Endothelial cell of umbilical vein (primary cell): ENCODE results near the gene AMIGO3. TPM values are rescaled to one million over a fixed set of nuclear protein-coding genes. Genes with fewer than 3 reads are reported as not detected.
A peak's percentile ranks its signal among the peaks of the same experiment; 100 is the strongest.

Experiments used
- BruUV-seq: library from RNA; stranded (reverse); fragments of 400-500 nt; replicated peaks from 2 replicates; lab custom pipeline; 2021; lab: Mats Ljungman, UMichigan
- CTCF ChIA-PET: fragments of 300-600, 350-600 bp; sonication (Branson Sonifier 250); formaldehyde crosslinking; loops from one replicate; lab custom pipeline; 2021; ENCODE audit warnings: antibody characterized with exemption, inconsistent platforms; lab: Charles Lee
- POLR2A ChIA-PET: fragments of 300-600, 350-600 bp; sonication (Branson Sonifier 250); formaldehyde crosslinking; loops from one replicate; lab custom pipeline; 2021; ENCODE audit warnings: antibody characterized with exemption, inconsistent platforms; lab: Charles Lee
- DNase-seq: peaks from one replicate; pipeline ENCODE4 v3.0.0-alpha.2; 2011; ENCODE audit warnings: low read depth, low spot score
- FAIRE-seq: peaks from 2 replicates; lab custom pipeline; 2011; peaks lifted over from hg19 to GRCh38; lab: Jason Lieb, UNC
- H2AFZ ChIP-seq: 2 replicates; pipeline ENCODE4 v1.6.0; 2012; ENCODE audit warnings: low read depth, low read length, control low read depth, inconsistent platforms
- H3K27ac ChIP-seq: 2 replicates; pipeline ENCODE4 v1.5.1; 2011; ENCODE audit warnings: low read depth, mild to moderate bottlenecking, control low read depth, low read length, moderate library complexity; ENCODE audit not compliant: insufficient read depth
- H3K27me3 ChIP-seq, 2 experiments: 2 replicates each; pipeline versions ENCODE4 v1.6.0 to v1.6.1; 2011; ENCODE audit warnings: low read length in 2 of 2, mixed read lengths in 1 of 2; ENCODE audit not compliant: control insufficient read depth in 2 of 2, insufficient read depth in 2 of 2
- H3K36me3 ChIP-seq, 2 experiments: 2 replicates in 1 of 2; 3 replicates in 1 of 2; pipeline ENCODE4 v1.5.1; 2011; ENCODE audit warnings: low read length in 2 of 2, mild to moderate bottlenecking in 1 of 2, moderate library complexity in 1 of 2; ENCODE audit not compliant: control insufficient read depth in 2 of 2, insufficient read depth in 2 of 2; ENCODE audit errors: extremely low read depth in 1 of 2
- H3K4me1 ChIP-seq: 3 replicates; pipeline ENCODE4 v1.5.1; 2011; ENCODE audit warnings: mild to moderate bottlenecking, low read length; ENCODE audit not compliant: control insufficient read depth, insufficient read depth; ENCODE audit errors: extremely low read depth
- H3K4me2 ChIP-seq: 2 replicates; pipeline ENCODE4 v1.6.1; 2011; ENCODE audit warnings: low read length, control low read depth, mixed read lengths; ENCODE audit not compliant: insufficient read depth
- H3K4me3 ChIP-seq, 3 experiments: fragments of 200-600 bp in 1 of 3; sonication (generic), shearing (Covaris generic) in 1 of 3; replicated peaks in 1 of 3; 2 replicates each; pipeline ENCODE4 v1.5.1; 2011 to 2016; ENCODE audit warnings: control low read depth in 3 of 3, low read length in 3 of 3, mild to moderate bottlenecking in 2 of 3, inconsistent platforms in 1 of 3, low read depth in 1 of 3, moderate library complexity in 1 of 3; ENCODE audit not compliant: insufficient read depth in 1 of 3
- H3K79me2 ChIP-seq: 2 replicates; pipeline ENCODE4 v1.6.0; 2012; ENCODE audit warnings: low read length, inconsistent platforms; ENCODE audit not compliant: control insufficient read depth, insufficient read depth
- H3K9ac ChIP-seq: replicated peaks from 2 replicates; pipeline ENCODE3; 2011; ENCODE audit warnings: low read length, control low read depth; ENCODE audit not compliant: insufficient read depth; ENCODE audit errors: extremely low read depth
- H3K9me1 ChIP-seq: replicated peaks from 3 replicates; pipeline ENCODE4 v1.6.0; 2011; ENCODE audit warnings: mild to moderate bottlenecking, low read length; ENCODE audit not compliant: control insufficient read depth, insufficient read depth; ENCODE audit errors: extremely low read depth
- H3K9me3 ChIP-seq: replicated peaks from 2 replicates; pipeline ENCODE4 v1.5.1; 2012; ENCODE audit warnings: low read length, inconsistent platforms; ENCODE audit not compliant: control insufficient read depth, insufficient read depth
- H4K20me1 ChIP-seq: replicated peaks from 2 replicates; pipeline ENCODE3; 2011; ENCODE audit warnings: mild to moderate bottlenecking, low read length; ENCODE audit not compliant: control insufficient read depth, insufficient read depth; ENCODE audit errors: extremely low read depth
- FOS ChIP-seq: IDR thresholded peaks from 2 replicates; pipeline ENCODE4 v1.6.1; 2011; ENCODE audit warnings: mild to moderate bottlenecking, low read length, moderate library complexity, borderline replicate concordance; ENCODE audit not compliant: insufficient read depth
- GATA2 ChIP-seq: IDR thresholded peaks from 2 replicates; pipeline ENCODE4 v1.7.0; 2011; ENCODE audit warnings: low read depth, mild to moderate bottlenecking, moderate library complexity, mixed read lengths, low read length; ENCODE audit not compliant: insufficient read length, insufficient read depth
- JUN ChIP-seq: IDR thresholded peaks from 2 replicates; pipeline ENCODE4 v1.6.1; 2011; ENCODE audit warnings: borderline replicate concordance, low read depth; ENCODE audit not compliant: insufficient read length, insufficient read depth
- POLR2A ChIP-seq: IDR thresholded peaks from 2 replicates; pipeline ENCODE4 v1.6.1; 2012; ENCODE audit warnings: low read depth, mild to moderate bottlenecking, control low read depth, low read length
- POLR2AphosphoS5 ChIP-seq: IDR thresholded peaks from 2 replicates; pipeline ENCODE4 v1.6.1; 2012; ENCODE audit warnings: low read depth, mild to moderate bottlenecking, control low read depth, low read length, moderate library complexity; ENCODE audit not compliant: insufficient read depth
- dilution Hi-C: fragments of 300-500 bp; cut with MboI; formaldehyde crosslinking; loops from one replicate; pipeline ENCODE4 v1.15.0; 2019; ENCODE audit warnings: low sequenced_read_pairs; ENCODE audit not compliant: extremely low pct_ligation_motif_present
- intact Hi-C: fragments of 100-400 bp; cut with micrococcal nuclease; formaldehyde crosslinking; loops from one replicate; pipeline ENCODE4 v1.10.0; 2022
- polyA plus RNA-seq, 4 experiments: library from polyadenylated mRNA; depleted of rRNA in 3 of 4; stranded (reverse) in 3 of 4; unstranded in 1 of 4; fragments of >200 nt; gene quantifications; 2 replicates each; pipeline versions ENCODE4 v1.2.1 to v1.2.3, GENCODE V29; 2011 to 2012; ENCODE audit warnings: missing spikeins in 1 of 4
- total RNA-seq: library from RNA; stranded (reverse); gene quantifications from 2 replicates; pipeline ENCODE4 v1.2.3, GENCODE V29; 2021
- TF ChIP-seq, protein P1 (sequence below), 2 donors: IDR thresholded peaks; 1 replicate in 1 of 2; 2 replicates in 1 of 2; pipeline ENCODE4 v1.5.1; 2011; ENCODE audit warnings: low read length in 2 of 2, mild to moderate bottlenecking in 2 of 2, moderate library complexity in 2 of 2, control low read depth in 1 of 2, inconsistent platforms in 1 of 2, low read depth in 1 of 2; ENCODE audit not compliant: insufficient read depth in 1 of 2; ENCODE audit errors: extremely low read depth in 1 of 2
- TF ChIP-seq, protein P2 (sequence below): IDR thresholded peaks from 2 replicates; pipeline ENCODE4 v1.6.1; 2011; ENCODE audit not compliant: insufficient read depth, insufficient read length

The AMIGO3 gene
- total and polyA plus RNA-seq, 2 donors (not counting 3 experiments of a cell fraction or from before 2014, with no cell fraction given): 0.21 TPM; not detected in 1

DNA sequence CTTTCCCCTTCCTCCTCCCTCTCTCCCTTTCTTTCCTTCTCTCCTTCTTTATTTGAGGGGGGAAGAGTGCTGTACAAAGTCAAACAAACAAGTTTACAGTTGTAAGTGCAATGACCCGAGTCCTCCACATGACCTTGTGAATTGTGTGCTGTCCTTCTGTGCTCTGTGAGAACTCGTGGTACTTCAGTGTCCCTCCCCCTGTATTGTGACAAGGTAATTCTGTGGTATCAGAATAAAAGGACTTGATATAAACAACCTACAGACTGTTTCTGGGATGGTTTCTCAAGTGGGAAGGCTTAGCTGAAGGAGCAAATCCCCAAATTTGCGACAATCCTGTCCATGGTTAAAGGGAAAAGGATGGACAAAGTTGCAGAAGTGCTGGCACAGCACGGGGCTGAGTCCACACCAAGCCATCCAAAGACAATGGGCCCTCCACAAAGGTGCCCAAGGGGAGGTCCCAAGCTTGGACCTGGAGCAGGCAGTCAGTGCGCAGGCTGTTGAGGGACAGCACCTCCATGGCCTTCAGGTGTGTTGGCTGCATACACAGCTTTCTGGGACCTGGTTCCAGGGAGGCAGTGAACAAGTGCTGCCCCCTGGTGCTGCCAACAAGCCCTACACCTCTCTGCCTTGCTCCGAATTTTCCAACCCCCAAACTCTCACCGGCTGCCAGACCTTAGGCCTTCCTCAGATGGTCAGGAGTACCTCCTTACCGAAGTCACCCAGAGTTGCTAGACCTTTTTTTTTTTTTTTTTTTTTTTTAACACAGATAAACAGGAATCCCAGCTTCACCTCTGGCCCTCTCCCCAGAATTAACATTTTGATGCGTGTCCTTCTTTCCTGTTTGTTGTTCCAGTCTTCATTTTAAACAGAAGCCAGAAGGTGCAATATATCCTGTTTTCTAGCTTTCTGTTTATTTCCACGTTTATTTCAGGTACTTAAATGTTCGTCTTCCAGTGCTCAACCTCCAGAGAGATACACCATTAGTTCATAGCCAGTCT, 47.9 kb downstream of the AMIGO3 start:
- Histone ChIP-seq H4K20me1 (no peaks in the 10 kb centered on the region), H3K4me3 (no peak overlapping the region), H3K4me1 (peaks cover 4% of the 10 kb centered on the region), H3K9me3 (no peaks in the 10 kb centered on the region), H3K27me3 (no peaks in the 10 kb centered on the region), H3K9ac (no peak overlapping the region), H3K9me1 (no peaks in the 10 kb centered on the region), H3K79me2 (peaks cover 3% of the 10 kb centered on the region), H2AFZ (no peak overlapping the region), H3K36me3 (no peaks in the 10 kb centered on the region), H3K4me2 (no peak overlapping the region), H3K27ac (no peak overlapping the region)
- dilution Hi-C loops (no loop called here), intact Hi-C loops (loop anchor here (1.0 kb wide), 1 partner anchor 132 kb away; no protein-coding TSS in a partner anchor)
- CTCF ChIA-PET: interaction anchor here (0.6 to 5.4 kb wide), 15 partner anchors 11 to 217 kb away, joined by 3 to 293 read pairs (median 4); partner anchors contain the start of gene BSN
- TF ChIP-seq GATA2 (no peak), POLR2AphosphoS5 (no peak), JUN (no peak), POLR2A (no peak), FOS (no peak)
- TF ChIP-seq, protein P1, sequence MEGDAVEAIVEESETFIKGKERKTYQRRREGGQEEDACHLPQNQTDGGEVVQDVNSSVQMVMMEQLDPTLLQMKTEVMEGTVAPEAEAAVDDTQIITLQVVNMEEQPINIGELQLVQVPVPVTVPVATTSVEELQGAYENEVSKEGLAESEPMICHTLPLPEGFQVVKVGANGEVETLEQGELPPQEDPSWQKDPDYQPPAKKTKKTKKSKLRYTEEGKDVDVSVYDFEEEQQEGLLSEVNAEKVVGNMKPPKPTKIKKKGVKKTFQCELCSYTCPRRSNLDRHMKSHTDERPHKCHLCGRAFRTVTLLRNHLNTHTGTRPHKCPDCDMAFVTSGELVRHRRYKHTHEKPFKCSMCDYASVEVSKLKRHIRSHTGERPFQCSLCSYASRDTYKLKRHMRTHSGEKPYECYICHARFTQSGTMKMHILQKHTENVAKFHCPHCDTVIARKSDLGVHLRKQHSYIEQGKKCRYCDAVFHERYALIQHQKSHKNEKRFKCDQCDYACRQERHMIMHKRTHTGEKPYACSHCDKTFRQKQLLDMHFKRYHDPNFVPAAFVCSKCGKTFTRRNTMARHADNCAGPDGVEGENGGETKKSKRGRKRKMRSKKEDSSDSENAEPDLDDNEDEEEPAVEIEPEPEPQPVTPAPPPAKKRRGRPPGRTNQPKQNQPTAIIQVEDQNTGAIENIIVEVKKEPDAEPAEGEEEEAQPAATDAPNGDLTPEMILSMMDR (IDR thresholded peaks at IDR 0.05; ENCODE audit: extremely low read depth in 1 of 2, insufficient read depth in 1 of 2, low read depth in 1 of 2, low read length in 2 of 2): peak; percentile 70 to 96
- TF ChIP-seq, protein P2, sequence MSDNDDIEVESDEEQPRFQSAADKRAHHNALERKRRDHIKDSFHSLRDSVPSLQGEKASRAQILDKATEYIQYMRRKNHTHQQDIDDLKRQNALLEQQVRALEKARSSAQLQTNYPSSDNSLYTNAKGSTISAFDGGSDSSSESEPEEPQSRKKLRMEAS: no peak
- peak; percentile 69 for DNase-seq
- POLR2A ChIA-PET: interaction anchor here (0.9 to 1.0 kb wide), 2 partner anchors 131 to 132 kb away, joined by 3 to 9 read pairs; partner anchors contain the start of gene INKA1
- FAIRE-seq: peak; percentile 89
- no TSS peak for BruUV-seq
